ENCODE data around the gene USH1C.

GRCh38 chr11:17572359-17572690, 28.1 kb upstream of the USH1C start:
- TF ChIP-seq GATA3 (IDR thresholded peaks at IDR 0.05; ENCODE audit: low read depth, low read length) (no peak), GATA2 (IDR thresholded peaks at IDR 0.05; ENCODE audit: low read depth, low read length) (no peak)
